ENCODE results near the gene TSPYL4.
A peak's percentile ranks its signal among the peaks of the same experiment; 100 is the strongest.

Gene TSPYL4

DNA sequence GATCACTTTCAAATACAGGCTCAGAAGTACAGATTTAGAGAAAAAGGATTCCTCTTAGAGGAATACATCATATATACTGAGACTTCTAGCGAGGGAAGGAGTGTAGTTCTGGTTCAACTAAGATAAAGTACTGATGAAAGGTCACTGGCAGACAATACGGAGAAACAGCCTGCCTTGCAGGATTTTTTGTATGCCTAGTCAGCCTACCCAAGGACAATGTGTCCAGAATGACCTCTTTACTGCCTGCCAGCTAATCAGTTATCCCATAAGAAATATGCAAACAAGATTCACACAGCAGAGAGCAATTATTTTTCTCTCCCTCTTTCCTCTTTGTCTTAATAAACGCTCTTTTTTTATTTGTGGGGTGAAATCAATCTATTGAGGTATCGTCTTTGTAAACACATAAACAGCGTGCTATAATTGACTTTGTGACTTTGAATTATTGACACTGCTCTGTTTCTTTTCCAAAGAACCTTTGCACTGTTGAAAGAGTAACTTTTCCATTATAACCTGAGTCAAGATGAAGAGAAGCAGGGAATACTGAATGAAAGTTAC lies 1.4 kb upstream of the TSPYL4 start:
- TF ChIP-seq, protein P1, sequence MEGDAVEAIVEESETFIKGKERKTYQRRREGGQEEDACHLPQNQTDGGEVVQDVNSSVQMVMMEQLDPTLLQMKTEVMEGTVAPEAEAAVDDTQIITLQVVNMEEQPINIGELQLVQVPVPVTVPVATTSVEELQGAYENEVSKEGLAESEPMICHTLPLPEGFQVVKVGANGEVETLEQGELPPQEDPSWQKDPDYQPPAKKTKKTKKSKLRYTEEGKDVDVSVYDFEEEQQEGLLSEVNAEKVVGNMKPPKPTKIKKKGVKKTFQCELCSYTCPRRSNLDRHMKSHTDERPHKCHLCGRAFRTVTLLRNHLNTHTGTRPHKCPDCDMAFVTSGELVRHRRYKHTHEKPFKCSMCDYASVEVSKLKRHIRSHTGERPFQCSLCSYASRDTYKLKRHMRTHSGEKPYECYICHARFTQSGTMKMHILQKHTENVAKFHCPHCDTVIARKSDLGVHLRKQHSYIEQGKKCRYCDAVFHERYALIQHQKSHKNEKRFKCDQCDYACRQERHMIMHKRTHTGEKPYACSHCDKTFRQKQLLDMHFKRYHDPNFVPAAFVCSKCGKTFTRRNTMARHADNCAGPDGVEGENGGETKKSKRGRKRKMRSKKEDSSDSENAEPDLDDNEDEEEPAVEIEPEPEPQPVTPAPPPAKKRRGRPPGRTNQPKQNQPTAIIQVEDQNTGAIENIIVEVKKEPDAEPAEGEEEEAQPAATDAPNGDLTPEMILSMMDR (IDR thresholded peaks at IDR 0.05; ENCODE audit: low read depth, low read length) = no peak
- no peak for DNase-seq (ENCODE audit: extremely low read depth, low read depth)

DNA sequence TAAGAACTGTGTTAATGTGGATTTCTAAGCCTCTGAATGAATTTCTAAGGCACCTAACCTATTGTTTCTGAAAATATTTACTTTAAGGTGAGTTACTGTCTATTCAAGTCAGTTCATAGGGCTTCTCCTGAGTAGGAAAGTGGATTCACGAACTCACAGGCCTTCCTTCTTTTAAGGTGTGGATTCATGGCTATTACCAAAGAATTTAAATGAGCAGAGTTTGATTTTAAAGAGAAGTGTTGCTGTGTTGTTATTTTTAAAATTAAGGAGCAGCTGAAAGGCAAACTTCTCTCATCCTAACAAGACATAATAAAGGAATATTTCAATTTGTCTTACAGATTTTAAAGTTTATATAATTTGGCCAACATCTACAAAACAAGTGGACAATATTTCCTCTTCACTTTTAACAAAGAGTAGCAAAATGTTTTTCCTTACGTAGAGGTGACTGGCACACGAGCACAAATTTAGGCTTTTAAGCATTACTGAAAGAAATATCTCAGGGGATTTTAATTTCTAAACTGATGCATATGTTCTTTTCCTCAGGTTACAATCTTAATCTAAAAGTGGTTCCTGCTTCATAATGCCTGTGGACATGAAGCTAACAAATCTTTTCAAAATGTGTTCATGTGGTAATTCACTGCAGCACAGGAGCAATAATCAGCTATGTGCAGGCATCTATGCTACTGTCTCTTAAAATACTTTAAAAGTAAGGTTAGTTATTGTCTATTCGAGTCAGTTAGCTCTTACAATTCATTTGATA lies 602 bp upstream of the TSPYL4 start:
- DNase-seq (ENCODE audit: extremely low read depth, low read depth) = no peak
- TF ChIP-seq, protein P1 (IDR thresholded peaks at IDR 0.05; ENCODE audit: low read depth, low read length) = no peak

DNA sequence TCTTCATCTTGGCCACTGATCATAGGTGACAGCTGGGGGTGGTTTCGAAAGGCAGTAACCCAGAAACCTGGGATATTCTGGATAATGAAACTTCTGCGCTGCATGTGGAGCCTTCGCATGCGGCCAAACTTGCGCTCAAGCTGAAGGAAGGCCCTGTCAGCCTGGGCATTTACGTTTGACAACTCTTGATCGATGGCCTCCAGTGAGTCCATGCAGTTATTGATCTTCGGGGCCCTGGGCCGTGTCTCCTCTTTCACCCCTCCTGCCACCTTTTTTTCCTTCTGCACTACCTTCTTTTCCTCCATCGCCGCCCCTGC lies 729 bp downstream of the TSPYL4 start:
- no peak for DNase-seq (ENCODE audit: extremely low read depth, low read depth)
- TF ChIP-seq, protein P1 (IDR thresholded peaks at IDR 0.05; ENCODE audit: low read depth, low read length) = no peak

DNA sequence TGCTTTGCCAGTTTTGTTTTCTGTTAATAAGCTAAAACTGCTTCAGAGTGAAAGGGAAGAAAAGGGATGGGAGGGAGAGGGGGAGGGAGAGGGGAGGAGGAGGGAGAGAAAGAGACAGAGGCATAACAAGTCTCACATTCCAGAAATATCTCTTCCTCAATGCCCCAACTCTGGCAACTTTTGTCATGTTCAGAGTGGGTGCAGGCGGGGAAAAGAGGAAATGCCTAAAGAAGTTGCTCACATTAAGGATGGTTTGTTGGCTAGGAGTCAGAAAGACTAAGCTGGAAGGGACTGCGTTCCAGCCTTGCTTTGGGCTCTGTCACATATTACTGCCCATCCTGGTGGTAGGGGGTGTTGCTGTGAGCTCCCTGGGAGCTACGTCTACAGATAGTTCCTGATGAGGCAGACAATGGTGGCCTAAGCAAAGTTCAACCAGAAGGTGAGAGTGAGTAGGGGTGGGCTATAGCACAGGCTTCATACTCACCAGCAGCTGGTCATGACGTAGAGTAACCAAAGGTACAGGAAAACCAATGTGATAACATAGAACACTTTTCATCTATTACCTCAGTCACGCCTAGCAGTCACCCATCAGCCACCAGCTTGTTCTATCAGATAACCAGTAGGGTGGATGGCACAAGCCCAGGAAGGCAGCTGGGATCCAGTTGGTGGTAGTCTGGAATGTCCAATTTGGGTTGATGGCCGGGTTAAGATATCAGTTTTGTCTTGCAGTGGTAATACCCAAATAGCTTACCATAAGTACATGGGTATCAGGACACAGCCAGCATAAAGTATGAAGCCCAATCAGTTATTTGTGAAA lies 2.1 kb downstream of the TSPYL4 start:
- peak; percentile 20 for DNase-seq (ENCODE audit: extremely low read depth, low read depth)

DNA sequence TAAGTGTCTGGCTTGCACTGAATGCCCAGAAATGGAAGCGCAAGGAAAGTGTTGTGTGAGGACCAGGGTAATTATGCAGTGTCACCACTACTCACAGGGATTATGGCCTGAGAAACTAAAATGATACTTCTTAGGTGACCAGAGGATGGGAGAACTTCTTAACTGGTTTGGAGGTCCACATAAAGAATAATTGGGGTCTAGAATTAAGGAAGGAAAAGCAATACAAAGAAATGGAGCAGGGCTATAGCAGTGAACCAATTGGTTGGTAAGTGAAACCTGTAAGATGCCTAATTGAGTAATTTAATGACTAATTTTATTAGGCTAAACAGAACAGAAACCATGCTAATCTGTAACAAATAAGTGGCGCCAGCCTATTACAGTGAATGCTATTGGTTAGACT lies 5.3 kb downstream of the TSPYL4 start:
- no peak for DNase-seq (ENCODE audit: extremely low read depth, low read depth)
- TF ChIP-seq, protein P1 (IDR thresholded peaks at IDR 0.05; ENCODE audit: low read depth, low read length) = no peak

More for the DNA sequence above, 2.1 kb downstream of the TSPYL4 start:
- TF ChIP-seq, protein P1 (IDR thresholded peaks at IDR 0.05; ENCODE audit: low read depth, low read length) = no peak

DNA sequence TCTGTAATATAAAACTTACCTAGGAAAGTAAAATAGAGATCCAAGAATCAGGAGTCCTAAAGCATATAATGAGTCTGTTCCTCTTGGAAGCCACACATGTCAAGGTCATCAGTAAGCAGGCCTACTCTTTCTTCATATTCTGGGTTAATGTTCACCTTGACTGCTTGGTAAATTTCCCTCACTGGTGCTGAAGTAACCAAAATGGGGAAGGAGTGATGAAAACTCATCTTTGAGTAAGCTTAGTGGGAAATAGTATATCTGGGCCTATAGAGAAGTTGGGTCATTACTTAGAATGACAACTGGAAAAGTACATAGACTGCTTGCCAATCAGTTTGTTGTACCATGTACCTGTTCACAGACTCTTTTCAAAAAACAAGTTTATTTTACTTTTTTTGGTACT lies 6.6 kb downstream of the TSPYL4 start:
- no peak for DNase-seq (ENCODE audit: extremely low read depth, low read depth)
- TF ChIP-seq, protein P1 (IDR thresholded peaks at IDR 0.05; ENCODE audit: low read depth, low read length) = no peak

DNA sequence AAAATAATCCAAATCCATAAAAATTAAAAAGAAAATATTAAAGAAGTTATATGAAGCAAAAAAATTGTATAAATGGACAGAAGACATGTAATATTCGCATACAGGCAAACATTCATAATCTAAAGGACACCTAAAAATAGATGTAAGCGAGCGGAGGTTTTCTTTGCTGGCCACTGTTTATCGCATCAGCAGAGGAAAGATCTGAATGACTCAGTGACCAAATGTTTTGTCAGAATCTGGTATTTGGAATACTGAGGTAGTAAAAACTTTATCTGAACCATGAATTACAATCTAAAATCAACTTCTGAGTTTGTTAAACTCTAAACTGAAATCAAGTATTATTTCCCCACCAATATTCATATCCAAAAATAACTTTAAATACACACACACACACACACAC lies 7.8 kb downstream of the TSPYL4 start:
- TF ChIP-seq, protein P1 (IDR thresholded peaks at IDR 0.05; ENCODE audit: low read depth, low read length) = no peak
- no peak for DNase-seq (ENCODE audit: extremely low read depth, low read depth)

Measured in AG09319 (cell line).